HG03520 (cell line): Measurements from ENCODE around the gene STOML3.
A peak's percentile ranks its signal among the peaks of the same experiment; 100 is the strongest.
"Not testable (repeated sequence)": the region's sequence is repeated elsewhere in the genome, so short reads cannot be mapped to it uniquely, and the experiment has no call there.

Source experiments
- ATAC-seq: cut with Tn5 transposase; IDR thresholded peaks from one replicate; pipeline ENCODE4 v1.9.1; 2021; ENCODE audit warnings: mild to moderate bottlenecking, moderate library complexity; ENCODE audit not compliant: unreplicated experiment

STOML3 gene, protein sequence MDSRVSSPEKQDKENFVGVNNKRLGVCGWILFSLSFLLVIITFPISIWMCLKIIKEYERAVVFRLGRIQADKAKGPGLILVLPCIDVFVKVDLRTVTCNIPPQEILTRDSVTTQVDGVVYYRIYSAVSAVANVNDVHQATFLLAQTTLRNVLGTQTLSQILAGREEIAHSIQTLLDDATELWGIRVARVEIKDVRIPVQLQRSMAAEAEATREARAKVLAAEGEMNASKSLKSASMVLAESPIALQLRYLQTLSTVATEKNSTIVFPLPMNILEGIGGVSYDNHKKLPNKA

GRCh38 chr13:38990693-38991092 is at the start of gene STOML3:
Gene STOML3 (minus strand): TSS chr13:38990831. CDS start chr13:38990721, 110 bp downstream.
- ATAC-seq, result no peak

- no peak for ATAC-seq
Measured at GRCh38 chr13:39040206-39040605, 49.6 kb upstream of the STOML3 start.

DNA sequence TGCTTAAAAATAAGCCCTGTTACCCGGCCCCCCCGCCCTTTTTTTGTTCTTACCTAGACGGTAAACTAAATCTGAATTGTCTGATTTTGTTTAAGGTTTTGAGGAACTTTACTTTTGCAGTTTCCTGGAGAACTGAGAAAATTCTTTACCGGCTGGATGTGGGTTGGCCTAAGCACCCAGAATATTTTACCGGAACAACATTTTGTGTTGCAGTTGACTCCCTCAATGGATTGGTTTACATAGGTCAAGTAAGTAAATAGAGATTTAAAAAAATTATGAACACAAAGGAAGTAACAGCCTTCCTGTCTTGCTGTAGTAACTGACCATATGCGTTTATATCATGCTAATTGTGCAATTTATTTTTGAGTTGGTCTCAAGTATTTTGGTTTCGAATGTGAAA is 48.4 kb upstream of the STOML3 start:
- no peak for ATAC-seq

DNA sequence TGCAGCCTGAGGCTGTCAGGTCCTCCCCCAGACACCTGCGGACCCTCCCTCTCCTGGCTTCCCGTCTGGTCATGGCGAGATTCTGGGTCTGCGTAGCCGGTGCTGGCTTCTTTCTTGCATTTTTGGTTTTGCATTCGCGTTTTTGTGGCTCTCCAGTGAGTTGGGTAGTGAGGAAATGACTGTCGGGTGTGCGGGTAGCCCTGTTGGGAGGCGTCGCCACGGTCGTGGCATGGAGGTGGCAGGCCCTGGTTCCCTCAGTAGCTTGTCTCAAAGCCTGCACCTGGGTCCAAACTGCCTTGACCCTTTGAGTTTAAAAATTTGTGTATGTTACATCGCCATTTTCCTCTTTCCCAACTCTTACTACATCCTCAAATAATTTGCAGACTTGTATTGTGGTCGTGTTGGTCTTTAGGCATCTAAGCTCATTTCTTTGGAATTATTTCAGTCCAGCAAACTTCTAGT is 48.0 kb upstream of the STOML3 start:
- peak; percentile 35 for ATAC-seq

- peak; percentile 63 for ATAC-seq
Measured at GRCh38 chr13:39037880-39038568, 47.4 kb upstream of the STOML3 start, which contains the start of the genes NHLRC3 and PROSER1. Gene NHLRC3 (plus strand): TSS chr13:39038456. CDS start chr13:39038640, 184 bp downstream. Gene PROSER1 (minus strand): TSS chr13:39038089. CDS start chr13:39037242, 847 bp downstream.

- no peak for ATAC-seq
Measured at GRCh38 chr13:39037410-39037879, 46.8 kb upstream of the STOML3 start.

DNA sequence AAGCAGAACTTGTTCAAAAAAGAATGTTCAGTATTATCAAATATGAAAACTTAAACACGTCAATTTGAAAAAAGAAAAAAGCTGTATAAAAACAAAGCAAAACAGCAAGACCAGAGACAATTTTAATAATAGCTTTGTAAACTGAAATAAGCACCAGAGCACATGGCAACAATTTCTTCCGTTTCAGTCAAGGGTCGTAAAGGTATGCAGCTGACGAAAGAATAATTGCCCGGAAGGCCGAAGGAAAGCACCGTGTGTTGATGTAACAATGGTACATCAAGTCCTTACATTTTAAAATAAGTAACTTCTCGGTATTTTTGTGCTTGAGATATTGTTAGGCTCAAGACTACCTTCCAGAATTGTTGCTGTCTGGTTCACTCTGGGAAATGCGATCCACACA is 45.6 kb upstream of the STOML3 start:
- no peak for ATAC-seq

DNA sequence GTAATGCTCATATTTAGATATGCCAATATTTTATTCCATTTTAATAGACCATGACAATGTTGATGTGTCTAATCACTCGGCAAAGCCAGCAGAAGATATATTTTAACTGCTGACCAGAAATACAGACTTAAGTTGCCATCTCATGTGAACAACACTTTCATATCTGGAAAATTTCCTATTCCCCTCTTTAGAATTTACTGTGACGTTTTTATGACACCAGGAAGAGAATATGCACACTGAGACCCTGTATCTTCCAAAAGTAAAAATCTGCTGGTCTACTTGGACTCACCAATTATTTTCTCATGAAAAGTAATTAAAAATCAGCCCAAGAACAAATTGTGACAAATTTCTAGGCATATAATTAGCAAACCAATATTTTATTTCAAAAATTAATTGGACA is 45.2 kb upstream of the STOML3 start:
- no peak for ATAC-seq

DNA sequence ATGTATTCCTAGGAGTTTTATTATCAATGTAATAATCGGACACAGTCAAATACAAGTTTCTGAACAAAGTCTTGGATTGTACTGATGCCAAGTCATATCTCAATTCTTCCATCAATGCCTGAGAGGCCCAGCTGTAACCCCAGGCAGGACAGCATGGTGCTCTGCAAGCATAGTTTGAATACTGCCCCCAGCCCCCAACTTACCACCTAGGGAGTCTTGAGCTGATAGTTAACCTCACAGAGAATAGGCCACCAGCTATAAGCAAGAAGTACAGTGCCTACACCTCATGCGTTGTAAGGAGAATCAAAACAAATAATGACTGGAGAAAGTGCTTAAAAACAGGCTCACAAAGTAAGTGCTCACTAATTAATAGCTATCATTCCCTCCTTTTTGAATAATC is 44.6 kb upstream of the STOML3 start:
- ATAC-seq, result no peak

GRCh38 chr13:39034085-39034484 is 43.5 kb upstream of the STOML3 start:
- ATAC-seq, result no peak

- no peak for ATAC-seq
Measured at GRCh38 chr13:39032150-39032549, 41.5 kb upstream of the STOML3 start.

GRCh38 chr13:39025433-39025839 is 34.8 kb upstream of the STOML3 start:
- ATAC-seq, result no peak

DNA sequence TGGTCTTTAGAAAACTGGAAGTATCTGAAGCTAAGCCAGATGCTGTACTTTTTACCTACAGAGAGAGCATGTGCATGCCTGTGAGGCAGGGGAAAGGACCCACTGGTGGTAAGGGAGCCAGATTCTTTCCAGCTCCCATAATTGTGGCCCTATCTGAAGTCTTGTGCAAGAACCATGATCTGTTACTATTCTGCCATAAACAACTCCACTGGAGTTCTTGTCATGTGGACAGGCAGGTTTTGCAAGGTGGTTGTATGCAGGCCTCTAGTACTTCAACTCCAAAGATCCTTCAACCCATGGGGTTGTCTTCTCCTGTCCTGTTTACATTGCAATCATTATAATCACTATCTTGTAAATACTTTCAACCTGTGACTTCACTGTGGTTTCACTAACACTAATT is 33.1 kb upstream of the STOML3 start:
- ATAC-seq, result no peak

DNA sequence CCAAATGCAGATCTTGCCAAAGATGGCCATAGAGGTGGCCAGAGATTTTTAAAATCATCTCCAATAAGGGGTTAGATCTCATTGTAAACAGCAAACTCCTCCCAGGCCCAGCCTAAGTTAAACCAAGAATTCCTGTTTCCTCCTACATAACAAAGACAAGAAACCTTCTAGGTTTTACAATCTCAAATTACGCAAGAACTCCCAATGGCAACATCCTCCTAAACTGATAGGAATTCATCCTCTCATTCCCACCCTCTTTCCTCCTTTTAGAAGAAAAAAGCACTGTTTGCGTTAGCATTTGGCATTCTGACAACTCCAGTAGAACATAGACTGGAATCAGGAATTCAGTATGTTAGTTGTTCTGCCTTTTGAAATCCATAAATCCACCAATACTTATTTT is 32.7 kb upstream of the STOML3 start:
- ATAC-seq, result no peak

DNA sequence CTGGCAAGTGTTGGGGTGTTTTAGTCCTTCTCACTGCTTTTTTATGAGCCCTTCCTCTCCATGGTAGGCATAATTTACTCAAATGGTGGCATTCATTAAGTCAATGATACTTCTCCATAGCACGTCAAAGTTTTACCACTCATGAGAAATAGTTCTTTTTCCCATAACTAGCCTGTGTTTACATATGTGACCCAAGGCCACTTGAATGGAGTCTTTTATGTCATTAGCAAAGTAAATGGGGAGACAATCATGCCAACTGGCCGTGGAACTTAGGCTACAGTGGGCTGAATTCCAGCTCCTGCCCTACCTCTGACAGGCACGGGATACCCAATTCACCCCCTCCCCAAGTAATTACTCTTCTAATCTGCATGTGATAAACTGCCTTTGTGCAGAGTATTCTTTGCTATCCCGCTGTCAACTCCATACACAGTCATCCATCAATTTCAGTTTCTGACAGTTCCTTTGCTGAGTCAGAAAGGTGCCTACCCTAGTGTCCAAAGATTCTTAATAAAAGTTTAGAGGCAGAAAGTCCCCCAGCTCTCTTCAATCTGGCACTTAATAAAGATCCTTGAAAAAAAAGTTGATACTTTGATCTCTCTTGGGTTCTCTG is 30.3 kb upstream of the STOML3 start:
- no peak for ATAC-seq

DNA sequence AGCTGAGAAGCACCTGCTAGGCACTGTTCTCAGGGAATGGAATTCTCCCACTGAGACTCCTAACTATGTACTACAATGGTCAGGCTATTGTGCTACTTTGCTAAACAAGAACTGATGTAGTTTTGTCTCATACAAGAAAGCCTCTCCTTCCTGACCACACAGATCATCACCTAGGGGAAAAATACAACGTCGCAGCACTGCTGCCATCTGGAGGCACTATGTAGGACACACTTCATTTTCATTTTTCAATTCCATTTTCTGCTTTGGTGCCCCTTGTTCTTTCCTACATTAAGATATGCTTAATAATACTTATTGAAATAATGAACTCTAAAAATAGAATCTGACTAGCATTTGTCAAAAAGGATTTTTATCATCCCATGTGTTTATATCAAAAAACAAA is 26.2 kb upstream of the STOML3 start:
- peak; percentile 80 for ATAC-seq

DNA sequence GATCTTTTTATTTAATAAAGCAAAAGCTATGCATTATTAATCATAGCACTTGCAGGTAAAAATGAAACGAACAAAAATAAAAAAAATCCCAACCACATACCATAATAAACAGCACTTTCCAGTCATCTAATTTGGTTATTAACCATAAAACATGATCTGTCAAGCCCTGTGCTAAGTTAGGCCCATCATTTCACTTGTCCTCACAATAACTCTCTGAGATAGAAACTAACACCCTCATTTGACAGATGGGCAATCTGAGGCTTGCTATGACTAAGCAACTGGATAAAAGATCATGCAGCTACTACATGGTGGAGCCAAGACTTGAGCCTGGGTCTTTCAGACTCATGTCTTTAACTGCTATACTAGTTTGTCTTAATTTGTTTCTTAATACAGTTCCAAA is 25.5 kb upstream of the STOML3 start:
- ATAC-seq, result peak; percentile 81

DNA sequence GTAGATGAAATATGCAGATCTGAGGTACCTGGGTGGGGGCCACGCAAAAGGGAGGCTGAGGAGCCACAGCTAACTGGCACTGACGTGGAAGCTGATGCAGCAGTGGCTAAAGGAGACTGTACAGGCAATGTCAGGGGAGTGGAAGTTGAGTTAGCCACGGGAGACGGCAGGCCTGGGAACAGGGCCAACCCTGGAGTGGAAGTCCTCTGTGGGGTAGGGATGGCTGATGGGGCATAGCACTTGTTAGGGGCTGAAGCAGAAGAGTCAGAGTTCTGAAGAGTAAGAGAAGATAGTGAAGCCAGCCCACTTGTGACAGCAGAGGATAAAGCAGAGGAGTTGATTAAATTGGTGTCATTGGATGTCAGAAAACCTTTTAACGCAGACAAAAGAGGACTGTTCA is 22.8 kb upstream of the STOML3 start:
- no peak for ATAC-seq

DNA sequence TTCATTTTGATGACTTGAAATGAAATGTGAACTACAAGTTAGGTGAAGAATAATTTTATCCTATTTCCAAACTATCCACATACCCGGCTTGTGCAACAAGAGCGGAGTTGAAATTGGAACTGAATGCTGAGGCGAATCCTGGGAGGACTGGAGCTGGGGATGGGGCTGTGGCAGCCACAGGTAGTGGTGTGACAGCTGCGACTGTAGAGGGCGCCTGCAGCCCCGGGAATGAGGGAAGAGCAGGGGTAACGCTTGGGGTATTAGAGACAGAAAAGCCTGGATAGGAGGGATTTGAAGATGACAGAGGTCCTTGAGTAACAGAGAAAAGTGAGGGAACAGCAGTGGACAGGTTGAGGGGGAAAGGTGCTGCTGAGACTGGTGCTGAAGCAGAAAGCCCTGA is 22.0 kb upstream of the STOML3 start:
- ATAC-seq, result no peak

DNA sequence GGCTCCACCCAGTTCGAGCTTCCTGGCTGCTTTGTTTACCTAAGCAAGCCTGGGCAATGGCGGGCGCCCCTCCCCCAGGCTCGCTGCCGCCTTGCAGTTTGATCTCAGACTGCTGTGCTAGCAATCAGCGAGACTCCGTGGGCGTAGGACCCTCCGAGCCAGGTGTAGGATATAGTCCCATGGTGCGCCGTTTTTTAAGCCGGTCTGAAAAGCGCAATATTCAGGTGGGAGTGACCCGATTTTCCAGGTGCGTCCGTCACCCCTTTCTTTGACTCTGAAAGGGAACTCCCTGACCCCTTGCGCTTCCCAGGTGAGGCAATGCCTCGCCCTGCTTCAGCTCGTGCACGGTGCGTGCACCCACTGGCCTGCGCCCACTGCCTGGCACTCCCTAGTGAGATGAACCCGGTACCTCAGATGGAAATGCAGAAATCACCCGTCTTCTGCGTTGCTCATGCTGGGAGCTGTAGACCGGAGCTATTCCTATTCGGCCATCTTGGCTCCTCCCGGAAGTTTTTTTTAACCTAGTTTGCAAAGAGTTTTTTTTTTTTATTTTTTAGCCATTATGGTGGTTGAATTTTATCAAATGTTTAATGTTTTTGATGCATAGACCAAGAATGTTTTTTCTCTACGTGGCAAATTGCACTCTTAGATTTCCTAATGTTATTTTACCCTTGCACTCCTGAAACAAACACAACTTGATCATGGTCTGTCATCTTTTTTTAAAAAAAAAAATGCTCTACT is 15.9 kb upstream of the STOML3 start:
- not testable (repeated sequence) for ATAC-seq

- no peak for ATAC-seq
Measured at GRCh38 chr13:38998739-38999138, 8.1 kb upstream of the STOML3 start.
